HEK293 (cell line): ENCODE results near the gene SPRY4.
A peak's percentile ranks its signal among the peaks of the same experiment; 100 is the strongest.

Experiments
- CTCF ChIA-PET: fragments of 350-600 bp; formaldehyde crosslinking; extraction: SDS; loops from one replicate; lab custom pipeline; 2021; ENCODE audit warnings: antibody characterized with exemption; lab: Yijun Ruan, JAX
- POLR2A ChIA-PET: fragments of 300-600 bp; formaldehyde crosslinking; extraction: SDS; loops from one replicate; lab custom pipeline; 2020; ENCODE audit warnings: antibody characterized with exemption, inconsistent platforms; lab: Yijun Ruan, JAX
- H3K27ac ChIP-seq: fragments of 200-500 bp; sonication (Bioruptor generic); 2 replicates; pipeline ENCODE4 v1.5.1; 2014; ENCODE audit warnings: low read depth, low read length, control low read depth, inconsistent platforms; ENCODE audit errors: extremely low read depth
- H3K36me3 ChIP-seq, 2 experiments: fragments of 200-500 bp in 1 of 2; sonication (Bioruptor generic) in 1 of 2; 1 replicate in 1 of 2; 2 replicates in 1 of 2; pipeline ENCODE4 v1.5.1; 2014 to 2017; ENCODE audit warnings: inconsistent platforms in 2 of 2, low read length in 2 of 2; ENCODE audit not compliant: control insufficient read depth in 2 of 2, insufficient read depth in 1 of 2
- H3K4me1 ChIP-seq: fragments of 200-500 bp; sonication (Bioruptor generic); 2 replicates; pipeline ENCODE4 v1.5.1; 2014; ENCODE audit warnings: mild to moderate bottlenecking, low read length, inconsistent platforms; ENCODE audit not compliant: control insufficient read depth, insufficient read depth
- H3K4me3 ChIP-seq: 2 replicates; pipeline ENCODE4 v1.5.1; 2011; ENCODE audit warnings: low read depth, mild to moderate bottlenecking, control low read depth, low read length, moderate library complexity
- H3K9me3 ChIP-seq: fragments of 200-500 bp; sonication (Bioruptor generic); 2 replicates; pipeline ENCODE4 v1.5.1; 2014; ENCODE audit warnings: low read depth, low read length, inconsistent platforms; ENCODE audit not compliant: control insufficient read depth, insufficient read depth
- AEBP2 ChIP-seq: fragments of 450-650 bp; formaldehyde crosslinking; IDR thresholded peaks from 2 replicates; pipeline ENCODE4 v1.5.1; 2016; ENCODE audit warnings: missing biosample characterization, missing genetic modification characterization, borderline replicate concordance
- BCL11A ChIP-seq: fragments of 450-650 bp; formaldehyde crosslinking; IDR thresholded peaks from 2 replicates; pipeline ENCODE4 v1.5.1; 2016; ENCODE audit warnings: low read depth, missing biosample characterization, missing genetic modification characterization
- GLIS1 ChIP-seq: fragments of 450-650 bp; formaldehyde crosslinking; IDR thresholded peaks from 2 replicates; pipeline ENCODE4 v1.5.1; 2016; ENCODE audit warnings: missing biosample characterization, missing genetic modification characterization
- HOXC10 ChIP-seq: sonication (generic); formaldehyde crosslinking; IDR thresholded peaks from 2 replicates; pipeline ENCODE4 v1.8.1; 2023; ENCODE audit warnings: mild to moderate bottlenecking, missing genetic modification reagents
- ZBTB17 ChIP-seq: fragments of 450-650 bp; formaldehyde crosslinking; IDR thresholded peaks from 2 replicates; pipeline ENCODE4 v1.5.1; 2016; ENCODE audit warnings: missing biosample characterization, missing genetic modification characterization
- ZEB2 ChIP-seq: fragments of 450-650 bp; formaldehyde crosslinking; IDR thresholded peaks from 2 replicates; pipeline ENCODE4 v1.5.1; 2016; ENCODE audit warnings: missing biosample characterization, missing genetic modification characterization
- ZIC2 ChIP-seq: fragments of 450-650 bp; formaldehyde crosslinking; IDR thresholded peaks from 2 replicates; pipeline ENCODE4 v1.5.1; 2016; ENCODE audit warnings: missing biosample characterization, missing genetic modification characterization
- ZNF114 ChIP-seq: fragments of 450-650 bp; formaldehyde crosslinking; IDR thresholded peaks from 2 replicates; pipeline ENCODE4 v1.5.0; 2017; ENCODE audit warnings: missing biosample characterization, missing genetic modification characterization
- ZNF133 ChIP-seq: fragments of 450-650 bp; formaldehyde crosslinking; IDR thresholded peaks from 2 replicates; pipeline ENCODE4 v1.5.1; 2016; ENCODE audit warnings: missing biosample characterization, missing genetic modification characterization
- ZNF16 ChIP-seq: fragments of 450-650 bp; formaldehyde crosslinking; IDR thresholded peaks from 2 replicates; pipeline ENCODE4 v1.5.1; 2016; ENCODE audit warnings: low read depth, missing biosample characterization, missing genetic modification characterization
- ZNF184 ChIP-seq: fragments of 450-650 bp; IDR thresholded peaks from 2 replicates; pipeline ENCODE4 v1.5.1; 2018; ENCODE audit warnings: missing biosample characterization, mild to moderate bottlenecking, missing genetic modification characterization
- ZNF239 ChIP-seq: fragments of 450-650 bp; formaldehyde crosslinking; IDR thresholded peaks from 2 replicates; pipeline ENCODE4 v1.5.1; 2016; ENCODE audit warnings: missing biosample characterization, missing genetic modification characterization
- ZNF266 ChIP-seq: fragments of 450-650 bp; formaldehyde crosslinking; IDR thresholded peaks from 2 replicates; pipeline ENCODE4 v1.5.1; 2016; ENCODE audit warnings: missing biosample characterization, missing genetic modification characterization, low read depth
- ZNF302 ChIP-seq: fragments of 450-650 bp; formaldehyde crosslinking; IDR thresholded peaks from 2 replicates; pipeline ENCODE4 v1.5.1; 2016; ENCODE audit warnings: missing biosample characterization, missing genetic modification characterization, low read depth
- ZNF311 ChIP-seq: fragments of 450-650 bp; formaldehyde crosslinking; IDR thresholded peaks from 2 replicates; pipeline ENCODE4 v1.5.1; 2017; ENCODE audit warnings: missing biosample characterization, missing genetic modification characterization, borderline replicate concordance
- ZNF335 ChIP-seq: fragments of 450-650 bp; formaldehyde crosslinking; conservative IDR thresholded peaks from 2 replicates; pipeline ENCODE4 v1.5.1; 2016; ENCODE audit warnings: missing biosample characterization, missing genetic modification characterization
- ZNF404 ChIP-seq: fragments of 450-650 bp; formaldehyde crosslinking; IDR thresholded peaks from 2 replicates; pipeline ENCODE4 v1.5.1; 2017; ENCODE audit warnings: missing biosample characterization, missing genetic modification characterization
- ZNF488 ChIP-seq: fragments of 450-650 bp; formaldehyde crosslinking; IDR thresholded peaks from 2 replicates; pipeline ENCODE4 v1.5.1; 2016; ENCODE audit warnings: missing biosample characterization, missing genetic modification characterization
- ZNF530 ChIP-seq: fragments of 450-650 bp; formaldehyde crosslinking; IDR thresholded peaks from 2 replicates; pipeline ENCODE4 v1.5.1; 2016; ENCODE audit warnings: low read depth, missing biosample characterization, missing genetic modification characterization
- ZNF544 ChIP-seq: fragments of 450-650 bp; formaldehyde crosslinking; IDR thresholded peaks from 2 replicates; pipeline ENCODE4 v1.5.0; 2017; ENCODE audit warnings: missing biosample characterization, missing genetic modification characterization
- ZNF621 ChIP-seq: fragments of 450-650 bp; formaldehyde crosslinking; IDR thresholded peaks from 2 replicates; pipeline ENCODE4 v1.5.1; 2017; ENCODE audit warnings: missing biosample characterization, missing genetic modification characterization

The SPRY4 gene

GRCh38 chr5:142358121-142358520, 33.3 kb upstream of the SPRY4 start:
- Histone ChIP-seq H3K9me3 (no peaks in the 10 kb centered on the region), H3K4me3 (no peak overlapping the region), H3K27ac (no peak overlapping the region), H3K36me3 (no peaks in the 10 kb centered on the region), H3K4me1 (peaks cover 9% of the 10 kb centered on the region)
- TF ChIP-seq ZNF133 (tag by site-specific recombination): no peak
- no peak for TF ChIP-seq ZNF114
- TF ChIP-seq ZNF530: no peak
- no peak for TF ChIP-seq ZNF239 (tag by site-specific recombination)
- TF ChIP-seq ZEB2: no peak
- TF ChIP-seq ZBTB17 (tag by site-specific recombination): no peak
- TF ChIP-seq AEBP2: no peak
- no peak for TF ChIP-seq ZNF404
- TF ChIP-seq GLIS1: no peak
- no peak for TF ChIP-seq HOXC10 (CRISPR knock-in tag)
- no peak for TF ChIP-seq ZNF311 (tag by site-specific recombination)
- TF ChIP-seq ZNF621 (tag by site-specific recombination): no peak
- no peak for TF ChIP-seq ZNF184 (tag by site-specific recombination)
- TF ChIP-seq ZNF302 (tag by site-specific recombination): no peak
- no peak for TF ChIP-seq ZNF266
- ChIA-PET POLR2A (no interaction called here), CTCF (interaction anchor here (0.5 to 1.6 kb wide), 2 partner anchors 190 to 522 kb away, joined by 3 to 4 read pairs; no protein-coding TSS in a partner anchor)

DNA sequence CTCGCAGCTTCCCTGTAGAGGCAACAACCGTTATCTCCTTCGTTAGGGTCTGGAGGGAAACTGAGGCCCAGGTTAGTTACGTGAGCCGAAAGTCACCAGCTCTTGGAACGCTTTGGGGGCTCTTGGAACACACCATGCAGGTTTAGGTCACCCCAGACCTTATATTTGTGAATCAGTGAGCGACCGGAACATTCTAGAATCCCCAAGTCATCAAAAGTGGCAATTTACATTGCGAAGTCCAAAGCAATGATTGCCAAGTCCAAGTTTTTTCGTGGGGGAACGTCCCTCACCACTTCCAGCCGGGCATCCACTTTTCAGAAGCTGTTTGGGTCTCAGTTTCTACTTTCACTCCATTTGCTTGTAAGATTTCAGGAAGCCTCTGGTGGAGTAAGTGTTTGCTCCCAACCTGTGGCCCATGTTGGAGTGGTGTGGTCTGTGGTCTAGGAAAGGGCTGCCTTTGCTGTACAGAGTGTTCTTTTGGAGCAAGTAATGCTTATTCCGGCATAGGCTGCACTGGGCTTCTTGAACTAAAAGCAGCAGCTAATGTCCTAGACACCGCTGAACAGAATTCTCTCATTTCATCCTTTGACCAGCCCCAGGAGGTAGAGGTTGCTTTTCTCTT, 32.8 kb upstream of the SPRY4 start:
- ChIA-PET POLR2A (interaction anchor here (0.6 to 1.5 kb wide), 3 partner anchors 32 to 141 kb away, joined by 3 to 7 read pairs (median 3); partner anchors contain the start of gene SPRY4), CTCF (interaction anchor here (0.6 to 1.6 kb wide), 5 partner anchors 25 to 198 kb away, joined by 3 to 5 read pairs (median 3); no protein-coding TSS in a partner anchor)
- Histone ChIP-seq H3K27ac (peak overlapping the region; percentile 94), H3K4me1 (peaks cover 9% of the 10 kb centered on the region), H3K36me3 (no peaks in the 10 kb centered on the region), H3K9me3 (no peaks in the 10 kb centered on the region), H3K4me3 (peak overlapping the region; percentile 63)
- TF ChIP-seq ZNF544 (tag by site-specific recombination) (no peak), ZNF488 (tag by site-specific recombination) (no peak), ZIC2 (tag by site-specific recombination) (no peak), ZNF16 (no peak), ZNF335 (tag by site-specific recombination) (peak; percentile 64; the same call in 1 of the 2 replicates), BCL11A (tag by site-specific recombination) (no peak)
